Activated CD4-positive, alpha-beta T cell treated with anti-CD3 and anti-CD28 coated beads for 36 hours (primary cell): ENCODE measurements around the gene RBKS. TPM values are rescaled to one million over a fixed set of nuclear protein-coding genes. Genes with fewer than 3 reads are reported as not detected.

ENCODE experiments used
- ATAC-seq: fragments of 200-7000 bp; cut with Tn5 transposase; one replicate; pipeline ENCODE4 v1.10.0; 2021; ENCODE audit warnings: mild to moderate bottlenecking, moderate library complexity
- CTCF ChIA-PET: fragments of 350-600 bp; sonication (Branson Sonifier 250); formaldehyde crosslinking; loops from one replicate; lab custom pipeline; 2021; ENCODE audit warnings: antibody characterized with exemption; lab: Charles Lee
- POLR2A ChIA-PET: fragments of 350-600 bp; sonication (Branson Sonifier 250); formaldehyde crosslinking; loops from one replicate; lab custom pipeline; 2021; ENCODE audit warnings: antibody characterized with exemption, inconsistent platforms; lab: Charles Lee
- DNase-seq: peaks from one replicate; pipeline ENCODE4 v3.0.0-alpha.2; 2020
- H3K27ac Mint-ChIP-seq: one replicate; pipeline ENCODE4 v1.8.0; 2021; ENCODE audit warnings: mixed read lengths
- H3K27me3 Mint-ChIP-seq: one replicate; pipeline ENCODE4 v1.8.0; 2021; ENCODE audit warnings: mixed read lengths
- H3K36me3 Mint-ChIP-seq: one replicate; pipeline ENCODE4 v1.8.0; 2021; ENCODE audit warnings: low read depth, mixed read lengths
- H3K4me1 Mint-ChIP-seq: one replicate; pipeline ENCODE4 v1.8.0; 2021; ENCODE audit warnings: mixed read lengths
- H3K4me3 Mint-ChIP-seq: one replicate; pipeline ENCODE4 v1.8.0; 2021; ENCODE audit warnings: mild to moderate bottlenecking, moderate library complexity, mixed read lengths
- H3K9me3 Mint-ChIP-seq: one replicate; pipeline ENCODE4 v1.8.0; 2021; ENCODE audit warnings: low read depth, mixed read lengths
- intact Hi-C, 2 experiments: fragments of 100-400 bp; cut with DNase I in 1 of 2; cut with micrococcal nuclease in 1 of 2; formaldehyde crosslinking; loops; one replicate each; pipeline versions ENCODE4 v1.14.2 to v1.15.1; 2022 to 2024; cut with DNase I, micrococcal nuclease
- total RNA-seq, 2 experiments: library from RNA; stranded (reverse); gene quantifications; one replicate each; pipeline ENCODE4 v1.2.3, GENCODE V29; 2021

RBKS gene
- total RNA-seq, 2 experiments from 2014 or later, result 4.6 to 6.4 TPM

DNA sequence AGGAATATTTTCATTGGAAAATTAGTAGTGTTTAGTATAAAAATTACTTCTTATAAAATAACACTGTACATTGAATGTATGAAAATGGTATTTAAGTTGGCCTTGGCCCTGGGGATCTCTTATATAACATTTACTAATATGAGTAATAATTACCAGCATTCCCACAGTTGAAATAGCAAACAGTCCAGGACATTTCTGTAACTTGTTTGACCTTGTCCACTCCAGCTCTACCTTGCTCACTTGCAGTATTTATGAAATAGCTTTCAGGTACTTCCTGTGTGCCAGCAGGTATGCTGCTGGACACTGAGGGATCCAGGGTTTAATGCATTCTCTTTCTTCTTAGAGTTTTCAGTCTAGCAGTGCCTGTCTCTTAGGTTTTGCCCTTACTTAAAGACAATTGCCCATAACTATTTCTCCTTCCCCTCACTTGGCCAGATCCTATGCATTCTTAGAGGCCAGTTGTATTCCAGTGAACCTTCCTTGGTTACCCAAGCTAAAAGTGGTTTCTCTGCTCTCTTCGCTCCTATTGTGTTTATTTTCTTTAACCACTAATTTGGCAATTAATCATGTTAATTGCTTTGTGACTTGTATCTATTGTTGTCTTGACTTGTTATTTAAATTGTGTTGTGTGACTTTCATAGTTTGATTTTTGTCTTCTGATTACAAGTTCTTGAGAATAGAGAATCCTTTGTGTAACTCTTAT lies 26.3 kb upstream of the RBKS start:
- Mint-ChIP-seq H3K36me3 (peaks cover 4% of the 10 kb centered on the region), H3K4me3 (no peak overlapping the region), H3K27ac (no peak overlapping the region), H3K4me1 (peaks cover 26% of the 10 kb centered on the region), H3K9me3 (no peaks in the 10 kb centered on the region), H3K27me3 (no peaks in the 10 kb centered on the region)
- ChIA-PET POLR2A (no interaction called here), CTCF (no interaction called here)
- no peak for ATAC-seq
- no peak for DNase-seq
- intact Hi-C loops, result no loop called here

DNA sequence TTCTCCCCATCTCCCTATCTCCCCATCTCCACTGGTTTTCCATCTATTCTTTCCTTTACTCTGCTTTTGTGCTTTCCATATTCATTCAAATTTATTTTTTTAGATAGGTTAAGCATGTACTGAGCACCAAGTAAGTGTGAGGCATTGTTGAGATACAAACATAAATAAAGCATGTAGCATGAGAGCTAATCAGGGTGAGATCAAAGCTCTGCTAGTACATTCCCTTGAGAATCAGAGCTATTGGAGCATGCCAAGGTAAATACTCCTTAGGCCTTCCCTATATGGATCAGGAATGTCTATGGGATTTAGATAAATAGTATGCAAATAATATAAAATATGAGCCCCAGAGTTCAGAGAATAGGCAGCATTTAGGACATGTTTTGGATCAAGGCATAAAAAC lies 25.7 kb upstream of the RBKS start:
- CTCF ChIA-PET, result no interaction called here
- ATAC-seq (no peak), DNase-seq (no peak)
- intact Hi-C loops, result no loop called here
- H3K27me3 Mint-ChIP-seq, result no peaks in the 10 kb centered on the region
- POLR2A ChIA-PET, result no interaction called here
- H3K9me3 Mint-ChIP-seq, result no peaks in the 10 kb centered on the region
- H3K4me3 Mint-ChIP-seq, result no peak overlapping the region
- H3K36me3 Mint-ChIP-seq, result peaks cover 6% of the 10 kb centered on the region
- peaks cover 26% of the 10 kb centered on the region for H3K4me1 Mint-ChIP-seq
- H3K27ac Mint-ChIP-seq, result no peak overlapping the region

DNA sequence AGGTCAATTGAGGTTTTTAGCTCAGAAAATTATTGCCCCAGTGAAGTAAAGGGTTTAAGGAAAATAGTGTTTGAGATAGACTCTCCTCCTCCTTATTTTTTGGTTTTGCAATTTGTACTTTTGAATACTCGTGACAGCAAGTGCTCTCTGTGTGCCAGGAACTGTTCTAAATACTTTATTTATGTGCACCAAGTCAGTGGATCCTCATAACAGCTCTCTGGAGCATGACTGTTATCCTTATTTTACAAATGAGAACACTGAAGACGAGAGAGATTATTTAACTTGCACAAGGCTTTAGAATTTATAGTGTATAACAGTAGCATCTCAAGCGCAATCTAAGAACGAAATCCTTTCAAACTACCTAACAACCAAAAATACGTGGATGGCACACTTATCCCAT lies 25.0 kb upstream of the RBKS start:
- ChIA-PET CTCF (no interaction called here), POLR2A (no interaction called here)
- intact Hi-C loops, result no loop called here
- peaks cover 7% of the 10 kb centered on the region for H3K36me3 Mint-ChIP-seq
- no peak for ATAC-seq
- peaks cover 23% of the 10 kb centered on the region for H3K4me1 Mint-ChIP-seq
- H3K9me3 Mint-ChIP-seq, result no peaks in the 10 kb centered on the region
- no peaks in the 10 kb centered on the region for H3K27me3 Mint-ChIP-seq
- no peak overlapping the region for H3K4me3 Mint-ChIP-seq
- no peak for DNase-seq
- no peak overlapping the region for H3K27ac Mint-ChIP-seq

DNA sequence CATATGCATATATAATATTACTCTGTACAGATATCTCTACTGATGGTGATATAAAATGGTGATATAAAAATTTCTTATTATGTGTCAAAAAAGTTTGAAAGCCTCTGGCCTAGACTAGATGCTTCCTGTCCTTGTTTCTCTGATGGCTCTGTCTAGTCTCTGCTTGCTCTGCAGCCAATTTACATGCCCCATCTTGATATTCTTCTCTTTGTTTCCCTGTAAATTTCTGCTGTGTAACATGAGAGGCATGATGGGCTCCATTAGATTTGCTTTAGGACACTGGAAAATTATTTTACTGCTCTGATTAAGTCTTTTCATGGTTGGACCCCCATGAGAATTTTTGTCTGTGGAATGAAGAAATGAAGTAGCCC lies 24.6 kb upstream of the RBKS start:
- Mint-ChIP-seq H3K9me3 (no peaks in the 10 kb centered on the region), H3K27me3 (no peaks in the 10 kb centered on the region), H3K36me3 (peaks cover 8% of the 10 kb centered on the region), H3K4me3 (no peak overlapping the region), H3K4me1 (peaks cover 18% of the 10 kb centered on the region), H3K27ac (no peak overlapping the region)
- DNase-seq (no peak), ATAC-seq (no peak)
- intact Hi-C loops, result no loop called here
- ChIA-PET CTCF (interaction anchor here (1.0 to 1.1 kb wide), 3 partner anchors 23 to 30 kb away, joined by 3 read pairs; no protein-coding TSS in a partner anchor), POLR2A (no interaction called here)

DNA sequence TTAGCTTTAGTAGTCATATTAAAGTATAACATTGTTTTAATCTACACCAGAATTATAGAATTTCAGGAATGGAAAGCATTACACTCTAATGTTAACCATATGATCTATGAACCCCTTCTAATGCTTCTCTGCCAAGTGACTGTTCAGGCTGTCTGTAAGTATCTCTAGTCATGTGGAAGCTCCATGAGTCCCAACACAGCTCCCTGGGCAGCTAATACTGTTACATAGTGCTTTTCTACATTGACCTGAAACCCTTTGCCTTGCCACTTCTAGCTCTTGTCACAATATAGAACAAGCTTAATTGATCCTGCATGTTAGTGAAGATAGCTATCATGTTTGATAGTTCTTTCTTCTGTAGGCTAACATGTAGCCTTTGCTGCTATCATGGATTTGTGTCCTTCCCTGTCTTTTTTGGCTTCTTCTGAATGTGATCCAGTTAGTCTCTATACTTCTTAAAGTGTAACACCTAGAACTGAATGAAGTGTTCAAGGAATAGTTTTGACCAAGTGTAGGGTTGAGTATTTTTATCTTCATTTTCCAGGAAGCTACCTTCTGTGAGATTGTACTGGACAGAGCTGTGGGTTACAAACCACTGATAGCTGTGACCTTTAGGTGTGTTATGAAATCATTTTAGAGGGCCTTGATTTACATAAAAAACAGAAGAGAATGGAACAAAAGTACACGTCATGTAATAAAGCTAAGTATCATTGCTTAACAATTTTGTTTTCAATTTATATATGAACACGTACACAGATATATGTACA lies 24.0 kb upstream of the RBKS start:
- H3K9me3 Mint-ChIP-seq, result no peaks in the 10 kb centered on the region
- ChIA-PET POLR2A (no interaction called here), CTCF (interaction anchor here (0.6 to 1.1 kb wide), 5 partner anchors 22 to 416 kb away, joined by 3 read pairs; no protein-coding TSS in a partner anchor)
- no peak for ATAC-seq
- no peak for DNase-seq
- peak overlapping the region; percentile 51 for H3K27ac Mint-ChIP-seq
- H3K4me3 Mint-ChIP-seq, result no peak overlapping the region
- H3K27me3 Mint-ChIP-seq, result no peaks in the 10 kb centered on the region
- peaks cover 12% of the 10 kb centered on the region for H3K36me3 Mint-ChIP-seq
- H3K4me1 Mint-ChIP-seq, result peaks cover 16% of the 10 kb centered on the region
- intact Hi-C loops, result no loop called here

DNA sequence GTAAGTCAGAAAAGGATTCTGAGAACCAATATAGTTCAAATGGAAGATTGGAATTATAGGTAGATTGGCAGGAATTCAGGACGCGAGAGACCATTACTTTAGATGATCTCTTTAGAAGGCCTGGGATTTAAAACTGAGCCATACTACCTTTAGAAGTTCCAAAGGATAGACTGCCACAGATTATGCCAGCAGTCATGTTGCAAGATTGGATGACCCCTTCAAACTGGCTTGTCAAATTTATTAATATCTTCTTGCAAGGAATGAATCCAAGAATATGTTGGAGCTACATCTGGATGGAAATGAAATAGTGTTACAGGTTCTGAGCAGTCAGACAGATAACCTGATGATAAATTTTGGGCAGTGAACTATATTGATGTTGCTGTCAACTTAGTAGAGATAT lies 22.3 kb upstream of the RBKS start:
- ATAC-seq (no peak), DNase-seq (no peak)
- Mint-ChIP-seq H3K27me3 (no peaks in the 10 kb centered on the region), H3K4me3 (no peak overlapping the region), H3K9me3 (no peaks in the 10 kb centered on the region), H3K27ac (no peak overlapping the region), H3K4me1 (peaks cover 17% of the 10 kb centered on the region), H3K36me3 (peaks cover 20% of the 10 kb centered on the region)
- CTCF ChIA-PET, result no interaction called here
- intact Hi-C loops, result no loop called here
- POLR2A ChIA-PET, result interaction anchor here (0.7 kb wide), 1 partner anchor 12 kb away, joined by 3 read pairs; no protein-coding TSS in a partner anchor

DNA sequence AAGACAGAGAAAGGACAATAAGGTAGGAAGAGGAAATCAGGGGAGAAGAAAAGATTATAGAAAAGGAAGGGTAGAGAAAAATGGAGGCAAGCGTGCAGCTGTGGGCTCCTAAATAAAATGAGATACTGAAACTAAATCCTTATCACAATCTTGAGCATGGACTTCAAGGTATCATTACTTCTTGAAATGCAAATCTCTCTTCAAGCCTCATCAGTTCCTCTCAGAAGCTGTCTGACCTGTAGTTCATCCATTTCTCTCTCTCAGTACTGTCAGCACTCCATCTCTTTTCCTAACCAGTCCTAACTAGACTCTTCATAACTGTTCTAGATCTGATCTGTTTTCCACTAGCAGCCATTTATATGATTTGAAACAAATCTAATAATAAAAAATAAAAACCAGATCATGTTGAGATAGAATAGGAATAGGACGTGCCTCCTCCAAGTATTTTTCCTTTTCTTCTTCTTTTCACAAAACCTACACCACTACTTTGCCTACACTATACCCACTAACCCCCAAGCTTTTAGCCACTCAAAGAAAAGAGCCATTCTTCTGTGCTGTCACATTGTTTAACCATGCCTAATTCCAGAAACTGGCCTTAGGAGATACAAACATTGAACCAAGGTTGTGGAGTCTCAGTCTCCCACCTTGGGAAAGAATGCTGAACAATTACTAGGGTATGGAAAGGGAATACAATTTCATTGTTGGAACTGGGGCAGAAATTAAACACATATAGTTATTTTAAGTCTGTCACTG lies 21.4 kb upstream of the RBKS start:
- intact Hi-C loops, result no loop called here
- ATAC-seq (no peak), DNase-seq (no peak)
- POLR2A ChIA-PET, result no interaction called here
- CTCF ChIA-PET, result interaction anchor here (0.5 kb wide), 1 partner anchor 130 kb away, joined by 3 read pairs; no protein-coding TSS in a partner anchor
- Mint-ChIP-seq H3K4me1 (peaks cover 24% of the 10 kb centered on the region), H3K27me3 (no peaks in the 10 kb centered on the region), H3K9me3 (no peaks in the 10 kb centered on the region), H3K4me3 (no peak overlapping the region), H3K27ac (no peak overlapping the region), H3K36me3 (peaks cover 26% of the 10 kb centered on the region)

DNA sequence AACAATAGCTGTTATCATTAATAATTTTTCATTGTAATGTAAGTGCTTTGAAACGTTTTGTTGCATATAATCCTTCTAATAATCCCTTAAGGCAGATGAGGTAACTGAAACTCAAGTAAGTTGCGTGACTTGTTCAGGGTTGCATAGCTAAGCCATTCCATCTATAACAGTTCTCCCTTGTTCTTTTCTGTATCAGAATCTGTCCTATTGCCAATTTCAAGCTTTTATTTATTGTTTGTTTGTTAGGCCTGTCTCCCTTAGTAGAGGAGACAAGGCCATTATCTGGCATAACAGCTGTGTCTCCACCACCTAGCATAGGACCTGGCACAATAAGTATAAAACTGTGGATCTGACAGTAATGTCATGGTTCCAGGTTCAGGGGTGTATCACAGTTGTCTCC lies 19.7 kb upstream of the RBKS start:
- ATAC-seq, result no peak
- Mint-ChIP-seq H3K9me3 (no peaks in the 10 kb centered on the region), H3K27me3 (no peaks in the 10 kb centered on the region), H3K36me3 (peaks cover 38% of the 10 kb centered on the region), H3K27ac (no peak overlapping the region), H3K4me1 (peaks cover 35% of the 10 kb centered on the region), H3K4me3 (no peak overlapping the region)
- ChIA-PET CTCF (interaction anchor here (0.6 kb wide), 1 partner anchor 450 kb away, joined by 3 read pairs; no protein-coding TSS in a partner anchor), POLR2A (no interaction called here)
- no peak for DNase-seq
- intact Hi-C loops, result no loop called here

DNA sequence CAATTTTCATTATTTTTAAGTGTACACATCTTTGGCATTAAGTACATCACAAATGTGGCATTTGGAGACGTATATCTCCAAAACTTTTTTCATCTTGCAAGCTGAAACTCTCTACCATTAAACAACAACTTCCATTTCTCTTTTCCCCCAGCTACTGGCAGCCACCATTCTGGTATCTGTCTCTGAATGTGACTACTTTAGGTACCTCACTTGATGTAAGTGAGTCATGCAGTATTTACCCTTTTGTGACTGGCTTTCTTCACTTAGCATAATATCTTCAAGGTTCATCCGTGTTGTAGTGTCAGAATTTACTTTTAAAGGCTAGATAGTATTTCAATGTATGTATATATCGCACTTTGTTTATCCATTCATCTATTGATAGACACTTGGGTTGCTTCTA lies 17.4 kb upstream of the RBKS start:
- intact Hi-C loops, result no loop called here
- ATAC-seq, result peak; percentile 94
- H3K4me3 Mint-ChIP-seq, result no peak overlapping the region
- H3K27ac Mint-ChIP-seq, result peak overlapping the region; percentile 37
- peaks cover 50% of the 10 kb centered on the region for H3K4me1 Mint-ChIP-seq
- H3K9me3 Mint-ChIP-seq, result peaks cover 4% of the 10 kb centered on the region
- peaks cover 50% of the 10 kb centered on the region for H3K36me3 Mint-ChIP-seq
- ChIA-PET POLR2A (no interaction called here), CTCF (no interaction called here)
- DNase-seq, result peak; percentile 32
- H3K27me3 Mint-ChIP-seq, result no peaks in the 10 kb centered on the region

DNA sequence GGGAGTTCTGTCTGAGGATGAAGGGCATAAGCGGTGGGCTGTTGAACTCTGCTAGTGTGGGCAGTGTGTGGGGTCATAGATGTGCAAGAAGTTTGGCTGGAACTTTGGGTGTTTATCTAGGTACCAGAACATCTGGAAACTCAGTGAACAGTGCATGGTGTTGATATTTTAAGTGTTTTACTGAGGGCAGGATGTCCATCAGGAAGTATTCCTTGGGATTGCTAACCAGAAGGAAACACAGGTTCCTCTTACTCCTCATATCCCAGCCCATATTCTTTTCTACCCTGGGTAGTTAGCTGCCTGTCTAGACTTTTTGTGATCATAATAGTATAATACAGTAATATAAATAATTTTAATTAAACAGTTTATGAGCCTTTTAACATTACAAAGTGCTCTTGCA lies 15.9 kb upstream of the RBKS start:
- peaks cover 62% of the 10 kb centered on the region for H3K4me1 Mint-ChIP-seq
- intact Hi-C loops, result no loop called here
- H3K36me3 Mint-ChIP-seq, result peaks cover 49% of the 10 kb centered on the region
- POLR2A ChIA-PET, result no interaction called here
- ATAC-seq (no peak), DNase-seq (no peak)
- peaks cover 4% of the 10 kb centered on the region for H3K9me3 Mint-ChIP-seq
- H3K27me3 Mint-ChIP-seq, result no peaks in the 10 kb centered on the region
- H3K27ac Mint-ChIP-seq, result no peak overlapping the region
- CTCF ChIA-PET, result interaction anchor here (0.6 kb wide), 1 partner anchor 15 kb away, joined by 4 read pairs; the partner anchor contains the start of gene BABAM2
- no peak overlapping the region for H3K4me3 Mint-ChIP-seq

DNA sequence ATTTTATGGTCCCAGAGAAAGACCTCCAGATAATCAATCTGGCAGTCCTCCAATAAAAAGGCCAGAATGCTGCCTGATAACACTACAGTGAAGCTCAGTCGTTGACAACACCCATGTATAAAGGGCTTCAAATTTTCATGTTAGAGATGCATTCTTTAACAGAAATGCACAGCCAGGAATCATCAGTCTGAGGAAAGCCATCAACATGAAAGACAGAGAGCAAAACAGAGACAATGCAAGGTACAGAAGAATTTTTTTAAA lies 14.1 kb upstream of the RBKS start:
- Mint-ChIP-seq H3K4me3 (no peak overlapping the region), H3K36me3 (peaks cover 51% of the 10 kb centered on the region), H3K9me3 (peaks cover 4% of the 10 kb centered on the region), H3K27ac (no peak overlapping the region), H3K4me1 (peaks cover 75% of the 10 kb centered on the region), H3K27me3 (no peaks in the 10 kb centered on the region)
- no peak for DNase-seq
- ChIA-PET CTCF (no interaction called here), POLR2A (no interaction called here)
- intact Hi-C loops, result no loop called here
- ATAC-seq, result no peak
